DND-41 (cell line): ENCODE results near the gene NINL.

Experiments used
- ATAC-seq: fragments of 200-7000 bp; cut with Tn5 transposase; 3 replicates; pipeline ENCODE4 v1.9.1; 2021; ENCODE audit warnings: low read depth; ENCODE audit not compliant: insufficient read depth
- DNase-seq: peaks from one replicate; pipeline ENCODE4 v3.0.0-alpha.2; 2020
- H2AFZ ChIP-seq: 2 replicates; pipeline ENCODE4 v1.6.0; 2012; ENCODE audit warnings: low read depth, low read length
- H3K27ac ChIP-seq: 2 replicates; pipeline ENCODE4 v1.5.1; 2012; ENCODE audit warnings: low read length, inconsistent platforms
- H3K27me3 ChIP-seq: fragments of 200-600 bp; sonication (generic); 2 replicates; pipeline ENCODE4 v1.6.0; 2012; ENCODE audit warnings: low read length, mild to moderate bottlenecking, inconsistent platforms; ENCODE audit not compliant: insufficient read depth, poor library complexity
- H3K36me3 ChIP-seq: 2 replicates; pipeline ENCODE4 v1.5.1; 2012; ENCODE audit warnings: low read length, inconsistent platforms; ENCODE audit not compliant: insufficient read depth
- H3K4me1 ChIP-seq: 2 replicates; pipeline ENCODE4 v1.5.1; 2012; ENCODE audit warnings: mild to moderate bottlenecking, low read length; ENCODE audit not compliant: insufficient read depth
- H3K4me2 ChIP-seq: 2 replicates; pipeline ENCODE4 v1.6.0; 2012; ENCODE audit warnings: mild to moderate bottlenecking, moderate library complexity, low read length, inconsistent platforms; ENCODE audit not compliant: insufficient read depth
- H3K4me3 ChIP-seq, 2 experiments: fragments of 200-600 bp in 1 of 2; shearing (Covaris generic) in 1 of 2; 2 replicates each; pipeline ENCODE4 v1.5.1; 2012 to 2016; ENCODE audit warnings: inconsistent platforms in 2 of 2, low read length in 2 of 2, mild to moderate bottlenecking in 2 of 2, low read depth in 1 of 2, moderate library complexity in 1 of 2
- H3K79me2 ChIP-seq: 2 replicates; pipeline ENCODE4 v1.6.0; 2012; ENCODE audit warnings: low read length, inconsistent platforms; ENCODE audit not compliant: insufficient read depth
- H3K9ac ChIP-seq: 2 replicates; pipeline ENCODE4 v1.6.0; 2012; ENCODE audit warnings: low read depth, mild to moderate bottlenecking, inconsistent platforms, low read length, moderate library complexity
- H3K9me3 ChIP-seq: 2 replicates; pipeline ENCODE4 v1.5.1; 2012; ENCODE audit warnings: low read length, moderate library complexity, mild to moderate bottlenecking, inconsistent platforms; ENCODE audit not compliant: insufficient read depth, severe bottlenecking
- H4K20me1 ChIP-seq: 2 replicates; pipeline ENCODE4 v1.6.0; 2012; ENCODE audit warnings: low read length; ENCODE audit not compliant: insufficient read depth
- CTCF ChIP-seq: IDR thresholded peaks from 2 replicates; pipeline ENCODE4 v1.5.1; 2012; ENCODE audit warnings: borderline replicate concordance, low read length, moderate library complexity, mild to moderate bottlenecking; ENCODE audit not compliant: poor library complexity, severe bottlenecking; ENCODE audit errors: extremely low read depth
- EZH2 ChIP-seq: IDR thresholded peaks from 3 replicates; pipeline ENCODE4 v1.6.1; 2012; ENCODE audit warnings: borderline replicate concordance, low read depth, mild to moderate bottlenecking, moderate library complexity, low read length, inconsistent platforms; ENCODE audit not compliant: severe bottlenecking

Gene NINL

GRCh38 chr20:25480156-25480555 lies 105.2 kb downstream of the NINL start:
- peaks cover 28% of the 10 kb centered on the region for H3K4me1 ChIP-seq
- H3K27me3 ChIP-seq: no peaks in the 10 kb centered on the region
- peaks cover 60% of the 10 kb centered on the region for H3K36me3 ChIP-seq
- no peak overlapping the region for H2AFZ ChIP-seq
- H3K79me2 ChIP-seq: no peaks in the 10 kb centered on the region
- no peak overlapping the region for H3K27ac ChIP-seq
- no peak for DNase-seq
- no peak overlapping the region for H3K4me3 ChIP-seq
- H3K9me3 ChIP-seq: no peaks in the 10 kb centered on the region
- no peak overlapping the region for H3K9ac ChIP-seq
- no peaks in the 10 kb centered on the region for H4K20me1 ChIP-seq
- no peak for TF ChIP-seq EZH2
- no peak for TF ChIP-seq CTCF
- no peak for ATAC-seq
- no peak overlapping the region for H3K4me2 ChIP-seq

GRCh38 chr20:25479638-25480037 lies 105.7 kb downstream of the NINL start:
- H3K79me2 ChIP-seq: no peaks in the 10 kb centered on the region
- ATAC-seq: no peak
- H3K9me3 ChIP-seq: no peaks in the 10 kb centered on the region
- H3K4me3 ChIP-seq: no peak overlapping the region
- H4K20me1 ChIP-seq: no peaks in the 10 kb centered on the region
- H3K27me3 ChIP-seq: no peaks in the 10 kb centered on the region
- H3K27ac ChIP-seq: peak overlapping the region; percentile 12; the same call in 1 of the 2 replicates
- no peak overlapping the region for H3K4me2 ChIP-seq
- peaks cover 23% of the 10 kb centered on the region for H3K4me1 ChIP-seq
- peaks cover 60% of the 10 kb centered on the region for H3K36me3 ChIP-seq
- no peak overlapping the region for H3K9ac ChIP-seq
- no peak overlapping the region for H2AFZ ChIP-seq
- TF ChIP-seq EZH2 (no peak), CTCF (no peak)
- DNase-seq: no peak

- Histone ChIP-seq H3K27ac (peak overlapping the region; percentile 5; the same call in 1 of the 2 replicates), H3K27me3 (no peaks in the 10 kb centered on the region), H2AFZ (no peak overlapping the region), H3K36me3 (peaks cover 63% of the 10 kb centered on the region), H3K79me2 (no peaks in the 10 kb centered on the region), H4K20me1 (no peaks in the 10 kb centered on the region), H3K9ac (no peak overlapping the region), H3K4me1 (peaks cover 17% of the 10 kb centered on the region), H3K4me2 (no peak overlapping the region), H3K9me3 (no peaks in the 10 kb centered on the region), H3K4me3 (no peak overlapping the region)
- TF ChIP-seq CTCF (no peak), EZH2 (no peak)
- DNase-seq (no peak), ATAC-seq (no peak)
Observed at GRCh38 chr20:25478889-25479568, 106.3 kb downstream of the NINL start.
